ENCODE measurements around the gene ATP13A1.
A peak's percentile ranks its signal among the peaks of the same experiment; 100 is the strongest.

ATP13A1 gene

GRCh38 chr19:19644054-19644388 lies 19.5 kb downstream of the ATP13A1 start:
- DNase-seq (ENCODE audit: low read depth, low spot score), result no peak

- peak; percentile 78 for DNase-seq (ENCODE audit: low read depth, low spot score)
These were observed 20.1 kb downstream of the ATP13A1 start, which contains the start of gene GMIP for GRCh38 chr19:19643158-19644053. Gene GMIP (minus strand): TSS chr19:19643657. CDS start chr19:19643529, 128 bp downstream.

GRCh38 chr19:19642506-19643157 lies 20.8 kb downstream of the ATP13A1 start:
- DNase-seq (ENCODE audit: low read depth, low spot score), result peak; percentile 34

GRCh38 chr19:19637523-19638251 lies 25.8 kb downstream of the ATP13A1 start:
- no peak for DNase-seq (ENCODE audit: low read depth, low spot score)

- DNase-seq (ENCODE audit: low read depth, low spot score), result no peak
These were observed 26.3 kb downstream of the ATP13A1 start for GRCh38 chr19:19637186-19637522.

- no peak for DNase-seq (ENCODE audit: low read depth, low spot score)
These were observed 26.8 kb downstream of the ATP13A1 start for GRCh38 chr19:19636573-19637185.

- no peak for DNase-seq (ENCODE audit: low read depth, low spot score)
These were observed 28.2 kb downstream of the ATP13A1 start for GRCh38 chr19:19635313-19635702.

DNA sequence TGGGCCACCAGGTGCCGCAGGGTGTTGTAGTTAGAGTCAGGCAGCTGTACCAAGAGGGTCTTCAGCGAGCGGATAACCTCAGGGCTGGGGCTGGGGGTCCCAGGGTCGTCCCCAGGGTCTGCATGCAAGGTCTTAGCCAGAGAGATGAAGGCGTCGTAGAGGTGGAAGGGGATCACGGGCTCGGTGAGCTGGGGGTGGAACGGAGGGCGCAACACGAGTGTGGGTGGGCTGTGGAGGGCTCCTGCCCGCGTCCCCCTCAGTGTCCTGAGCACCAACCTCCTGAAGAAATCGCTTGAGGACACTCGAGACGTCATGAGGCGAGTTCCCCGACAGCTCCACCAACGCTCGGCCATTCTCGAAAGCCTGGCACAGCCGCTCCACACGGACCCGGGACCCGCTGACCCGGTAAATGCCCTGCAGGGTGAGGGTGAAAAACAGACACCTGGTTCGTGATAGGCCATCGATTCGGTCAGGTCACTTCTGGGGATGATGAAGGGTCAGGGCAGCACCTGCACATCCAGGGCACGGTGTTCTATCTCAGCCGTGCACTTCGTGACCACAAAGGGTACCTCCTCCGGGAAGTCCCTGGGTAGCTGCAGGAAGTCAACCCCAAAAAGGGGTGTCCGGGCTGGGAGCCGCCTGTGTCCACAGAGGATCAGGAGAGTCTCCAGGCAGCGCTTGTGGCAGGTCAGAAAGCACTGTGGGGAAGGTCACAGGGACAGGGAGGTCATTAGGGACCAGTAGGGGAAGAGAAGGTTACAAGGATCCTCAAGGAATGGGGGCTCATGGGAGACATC lies 28.8 kb downstream of the ATP13A1 start:
- no peak for DNase-seq (ENCODE audit: low read depth, low spot score)

DNA sequence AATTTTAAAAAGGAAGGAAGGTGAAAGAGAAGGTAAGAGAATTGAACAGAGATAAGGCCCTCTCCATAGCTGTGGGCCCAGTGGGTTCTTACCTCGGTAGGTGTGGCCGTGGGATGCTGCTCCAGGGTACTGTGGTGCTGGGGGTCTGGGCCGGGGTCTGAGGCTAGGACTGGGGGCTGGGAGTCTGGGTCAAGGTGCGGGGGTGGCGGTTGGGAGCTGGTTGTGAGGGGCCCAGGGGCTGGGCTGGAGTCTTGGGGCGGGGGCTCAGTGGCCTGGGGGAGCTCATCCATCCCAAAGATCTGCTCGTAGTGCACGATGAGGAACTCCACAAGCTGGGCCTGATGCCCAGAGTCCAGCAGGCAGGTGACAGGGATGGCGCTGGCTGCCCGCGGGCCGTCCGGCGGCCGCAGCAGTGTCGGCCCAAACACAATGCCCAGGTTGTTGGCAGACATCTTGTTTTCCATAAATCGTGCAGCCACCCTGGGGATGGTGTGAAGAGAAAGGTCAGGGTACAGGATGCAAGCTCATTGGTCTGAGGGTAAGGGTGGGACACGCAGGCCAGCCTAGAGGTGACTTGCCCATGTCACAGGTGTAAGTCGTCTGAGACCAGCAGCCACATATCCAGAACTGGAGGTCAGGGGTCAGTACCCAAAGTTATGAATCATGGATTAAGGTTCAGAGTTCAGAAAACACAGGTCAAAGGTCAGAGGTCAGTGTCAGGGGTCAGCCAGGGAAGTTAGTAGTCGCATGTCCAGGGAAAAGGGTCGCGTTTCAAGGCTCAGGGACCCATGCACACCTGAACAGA lies 29.6 kb downstream of the ATP13A1 start:
- no peak for DNase-seq (ENCODE audit: low read depth, low spot score)

DNA sequence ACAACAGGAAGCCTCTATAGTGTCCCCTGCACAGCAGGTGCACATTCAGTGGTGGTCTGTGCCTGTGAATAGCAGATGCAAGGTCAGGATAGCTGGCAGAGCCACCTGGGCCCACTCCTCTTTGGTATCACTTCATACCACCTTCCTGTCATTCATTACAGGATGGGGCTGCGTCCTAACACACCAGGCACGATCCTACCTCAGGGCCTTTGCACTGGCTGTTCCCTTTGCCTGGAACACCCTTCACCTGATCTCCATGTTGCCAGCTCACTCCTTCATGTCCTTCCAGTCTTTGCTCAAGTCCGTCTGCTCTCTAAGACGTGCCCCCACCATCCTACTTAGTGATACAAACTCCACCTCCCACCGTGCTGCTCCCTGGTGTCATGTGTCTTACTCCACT lies 30.8 kb downstream of the ATP13A1 start:
- no peak for DNase-seq (ENCODE audit: low read depth, low spot score)

DNA sequence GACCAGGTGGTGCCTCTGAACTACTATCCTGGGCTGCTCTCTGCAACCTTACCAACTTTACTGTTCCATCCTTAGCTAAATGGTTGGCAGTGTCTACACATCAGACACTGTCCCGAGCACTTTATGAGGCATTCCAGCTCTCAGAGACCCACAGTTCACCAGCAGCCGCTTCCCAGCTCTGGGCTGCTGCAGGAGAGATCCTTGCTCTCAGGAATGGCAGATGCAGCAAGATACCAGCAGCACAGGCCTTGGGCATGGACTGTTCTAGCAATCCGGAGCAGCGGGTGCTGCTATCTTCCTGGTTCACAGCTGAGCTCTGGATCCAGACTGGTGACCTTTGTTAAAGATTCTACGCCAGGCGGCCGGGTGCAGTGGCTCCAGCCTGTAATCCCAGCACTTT lies 32.1 kb downstream of the ATP13A1 start:
- no peak for DNase-seq (ENCODE audit: low read depth, low spot score)

GRCh38 chr19:19630426-19630825 lies 33.0 kb downstream of the ATP13A1 start:
- no peak for DNase-seq (ENCODE audit: low read depth, low spot score)

- no peak for DNase-seq (ENCODE audit: low read depth, low spot score)
These were observed 33.4 kb downstream of the ATP13A1 start for GRCh38 chr19:19630062-19630414.

GRCh38 chr19:19628501-19629134 lies 34.9 kb downstream of the ATP13A1 start:
- peak; percentile 75 for DNase-seq (ENCODE audit: low read depth, low spot score)

DNA sequence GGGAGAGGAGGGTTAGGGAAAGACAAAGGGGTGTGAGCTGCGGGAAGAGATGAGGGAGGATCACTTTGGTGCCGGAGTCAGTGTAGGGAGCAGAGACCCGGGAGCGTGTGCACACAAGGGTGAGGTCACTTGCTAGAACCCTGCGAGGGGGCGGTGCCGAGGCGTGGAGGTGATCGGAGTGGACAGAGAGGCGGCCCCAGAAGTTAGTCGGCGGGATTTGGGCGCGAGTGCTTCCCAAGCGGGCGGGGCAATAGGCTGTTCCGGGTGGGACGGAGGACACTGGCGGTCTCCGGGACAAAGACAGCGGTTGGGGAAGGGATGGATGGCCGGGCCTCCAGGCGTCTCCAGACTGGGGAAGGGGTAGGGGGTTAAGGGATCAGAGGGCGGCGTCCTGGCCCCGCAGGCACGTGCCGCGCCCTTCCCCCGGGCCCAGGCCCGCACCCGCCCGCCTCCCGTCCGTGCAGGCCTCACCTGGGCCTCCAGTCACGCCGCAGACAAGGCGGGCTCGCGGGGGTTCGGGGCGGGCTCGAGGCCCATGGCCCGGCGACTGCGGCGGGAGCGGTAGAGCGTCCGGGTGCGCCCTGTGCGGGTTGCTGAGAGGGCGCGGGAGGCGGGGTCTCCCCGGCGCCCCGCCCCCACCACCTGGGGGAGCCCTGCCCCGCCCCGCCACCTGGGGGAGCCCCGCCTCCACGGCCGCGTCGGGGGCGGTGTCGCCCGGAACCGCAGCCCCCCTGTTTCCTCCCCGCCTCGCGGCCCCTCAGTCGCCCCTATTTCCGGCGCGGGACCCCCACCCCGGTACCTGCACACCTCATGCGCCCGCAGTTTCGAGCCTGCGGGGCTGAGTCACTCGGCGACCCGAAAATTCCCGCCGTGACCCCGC lies 35.6 kb downstream of the ATP13A1 start, which contains the start of gene LPAR2:
TSS of gene LPAR2 (minus strand) at position 600 of the 880 bp plus-strand sequence. CDS start 945 bp downstream, outside the sequence.
- DNase-seq (ENCODE audit: low read depth, low spot score), result peak; percentile 46

- no peak for DNase-seq (ENCODE audit: low read depth, low spot score)
These were observed 36.7 kb downstream of the ATP13A1 start for GRCh38 chr19:19626516-19627472.

GRCh38 chr19:19624032-19624570 lies 39.4 kb downstream of the ATP13A1 start:
- no peak for DNase-seq (ENCODE audit: low read depth, low spot score)

Measured in astrocyte of the hippocampus (primary cell).